C4-2B (cell line): ENCODE data around the gene FHL3.

Experiments
- ZFX ChIP-seq: fragments of 450-650 bp; IDR thresholded peaks from 2 replicates; pipeline ENCODE4 v1.6.1; 2017
- TF ChIP-seq, protein P1 (sequence below): fragments of 450-650 bp; conservative IDR thresholded peaks from 2 replicates; pipeline ENCODE4 v1.5.1; 2017; ENCODE audit warnings: mild to moderate bottlenecking

DNA sequence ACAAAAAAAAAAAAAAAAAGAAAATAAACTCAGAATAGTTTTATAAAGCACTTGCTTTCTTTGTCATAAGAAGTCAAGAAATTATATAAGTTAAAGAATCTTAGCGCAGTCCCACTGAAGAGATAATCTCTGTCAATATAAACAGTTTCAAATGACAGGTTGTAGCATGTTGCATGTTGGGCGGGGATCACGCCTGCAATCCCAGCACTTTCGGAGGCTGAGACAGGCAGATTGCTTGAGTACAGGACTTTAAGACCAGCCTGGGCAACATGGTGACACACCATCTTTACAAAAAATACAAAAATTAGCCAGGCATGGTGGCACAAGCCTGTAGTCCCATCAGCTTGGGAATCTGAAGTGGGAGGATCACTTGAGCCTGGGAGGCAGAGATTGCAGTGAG is 40.0 kb downstream of the FHL3 start:
- TF ChIP-seq, protein P1, sequence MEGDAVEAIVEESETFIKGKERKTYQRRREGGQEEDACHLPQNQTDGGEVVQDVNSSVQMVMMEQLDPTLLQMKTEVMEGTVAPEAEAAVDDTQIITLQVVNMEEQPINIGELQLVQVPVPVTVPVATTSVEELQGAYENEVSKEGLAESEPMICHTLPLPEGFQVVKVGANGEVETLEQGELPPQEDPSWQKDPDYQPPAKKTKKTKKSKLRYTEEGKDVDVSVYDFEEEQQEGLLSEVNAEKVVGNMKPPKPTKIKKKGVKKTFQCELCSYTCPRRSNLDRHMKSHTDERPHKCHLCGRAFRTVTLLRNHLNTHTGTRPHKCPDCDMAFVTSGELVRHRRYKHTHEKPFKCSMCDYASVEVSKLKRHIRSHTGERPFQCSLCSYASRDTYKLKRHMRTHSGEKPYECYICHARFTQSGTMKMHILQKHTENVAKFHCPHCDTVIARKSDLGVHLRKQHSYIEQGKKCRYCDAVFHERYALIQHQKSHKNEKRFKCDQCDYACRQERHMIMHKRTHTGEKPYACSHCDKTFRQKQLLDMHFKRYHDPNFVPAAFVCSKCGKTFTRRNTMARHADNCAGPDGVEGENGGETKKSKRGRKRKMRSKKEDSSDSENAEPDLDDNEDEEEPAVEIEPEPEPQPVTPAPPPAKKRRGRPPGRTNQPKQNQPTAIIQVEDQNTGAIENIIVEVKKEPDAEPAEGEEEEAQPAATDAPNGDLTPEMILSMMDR: no peak
- TF ChIP-seq ZFX: no peak
